Activated T-helper 17 cell treated with anti-CD3 and anti-CD28 coated beads, Interleukin-2, amount 50 U/mL, for 72 hours (primary cell): ENCODE data around the gene SEZ6L. TPM values are rescaled to one million over a fixed set of nuclear protein-coding genes. Genes with fewer than 3 reads are reported as not detected.

Experiments
- ATAC-seq: fragments of 150-1000 bp; cut with Tn5 transposase; replicated peaks from 2 replicates; pipeline ENCODE4 v1.10.0; 2021; ENCODE audit warnings: mild to moderate bottlenecking, moderate library complexity
- H3K27ac Mint-ChIP-seq: one replicate; pipeline ENCODE4 v1.8.0; 2022; ENCODE audit warnings: mixed read lengths
- H3K27me3 Mint-ChIP-seq: one replicate; pipeline ENCODE4 v1.8.0; 2022; ENCODE audit warnings: mixed read lengths
- H3K36me3 Mint-ChIP-seq: one replicate; pipeline ENCODE4 v1.8.0; 2022; ENCODE audit warnings: low read depth, mild to moderate bottlenecking, mixed read lengths
- H3K4me1 Mint-ChIP-seq: one replicate; pipeline ENCODE4 v1.8.0; 2022; ENCODE audit warnings: mixed read lengths
- H3K4me3 Mint-ChIP-seq: one replicate; pipeline ENCODE4 v1.8.0; 2022; ENCODE audit warnings: mild to moderate bottlenecking, mixed read lengths
- H3K9me3 Mint-ChIP-seq: one replicate; pipeline ENCODE4 v1.8.0; 2022; ENCODE audit warnings: mixed read lengths
- total RNA-seq, 2 donors: library from RNA; stranded (reverse); gene quantifications; one replicate each; pipeline ENCODE4 v1.2.3, GENCODE V29; 2022

Gene SEZ6L
- total RNA-seq, 2 donors from 2014 or later = 0.48 TPM; not detected in 1

GRCh38 chr22:26245001-26245400 is 75.7 kb downstream of the SEZ6L start:
- H3K4me1 Mint-ChIP-seq = no peaks in the 10 kb centered on the region
- H3K27me3 Mint-ChIP-seq = peaks cover 25% of the 10 kb centered on the region
- no peak for ATAC-seq
- H3K9me3 Mint-ChIP-seq = peaks cover 4% of the 10 kb centered on the region
- no peaks in the 10 kb centered on the region for H3K36me3 Mint-ChIP-seq
- no peak overlapping the region for H3K27ac Mint-ChIP-seq
- H3K4me3 Mint-ChIP-seq = no peak overlapping the region

- H3K4me3 Mint-ChIP-seq = no peak overlapping the region
- no peaks in the 10 kb centered on the region for H3K36me3 Mint-ChIP-seq
- H3K9me3 Mint-ChIP-seq = no peaks in the 10 kb centered on the region
- peaks cover 18% of the 10 kb centered on the region for H3K27me3 Mint-ChIP-seq
- no peaks in the 10 kb centered on the region for H3K4me1 Mint-ChIP-seq
- no peak for ATAC-seq
- H3K27ac Mint-ChIP-seq = no peak overlapping the region
Observed at GRCh38 chr22:26246552-26246951, 77.3 kb downstream of the SEZ6L start.

GRCh38 chr22:26251869-26252268 is 82.6 kb downstream of the SEZ6L start:
- no peak for ATAC-seq
- H3K27me3 Mint-ChIP-seq = peaks cover 12% of the 10 kb centered on the region
- no peaks in the 10 kb centered on the region for H3K9me3 Mint-ChIP-seq
- H3K4me1 Mint-ChIP-seq = no peaks in the 10 kb centered on the region
- H3K36me3 Mint-ChIP-seq = no peaks in the 10 kb centered on the region
- H3K27ac Mint-ChIP-seq = no peak overlapping the region
- H3K4me3 Mint-ChIP-seq = no peak overlapping the region

GRCh38 chr22:26259510-26259909 is 90.2 kb downstream of the SEZ6L start:
- Mint-ChIP-seq H3K4me1 (no peaks in the 10 kb centered on the region), H3K27ac (no peak overlapping the region), H3K36me3 (no peaks in the 10 kb centered on the region), H3K4me3 (no peak overlapping the region), H3K9me3 (peaks cover 5% of the 10 kb centered on the region), H3K27me3 (peaks cover 24% of the 10 kb centered on the region)
- ATAC-seq = no peak

GRCh38 chr22:26264162-26264561 is 94.9 kb downstream of the SEZ6L start:
- Mint-ChIP-seq H3K27ac (no peak overlapping the region), H3K9me3 (no peaks in the 10 kb centered on the region), H3K4me1 (no peaks in the 10 kb centered on the region), H3K27me3 (peaks cover 21% of the 10 kb centered on the region), H3K4me3 (no peak overlapping the region), H3K36me3 (no peaks in the 10 kb centered on the region)
- ATAC-seq = no peak

- peaks cover 24% of the 10 kb centered on the region for H3K27me3 Mint-ChIP-seq
- ATAC-seq = no peak
- H3K36me3 Mint-ChIP-seq = no peaks in the 10 kb centered on the region
Observed at GRCh38 chr22:26265281-26265680, 96.0 kb downstream of the SEZ6L start.

GRCh38 chr22:26265909-26266308 is 96.6 kb downstream of the SEZ6L start:
- no peak overlapping the region for H3K4me3 Mint-ChIP-seq
- H3K27ac Mint-ChIP-seq = no peak overlapping the region
- H3K4me1 Mint-ChIP-seq = no peaks in the 10 kb centered on the region
- peaks cover 24% of the 10 kb centered on the region for H3K27me3 Mint-ChIP-seq
- no peaks in the 10 kb centered on the region for H3K36me3 Mint-ChIP-seq
- H3K9me3 Mint-ChIP-seq = no peaks in the 10 kb centered on the region
- ATAC-seq = no peak

More at GRCh38 chr22:26265281-26265680, 96.0 kb downstream of the SEZ6L start:
- Mint-ChIP-seq H3K4me3 (no peak overlapping the region), H3K27ac (no peak overlapping the region), H3K4me1 (no peaks in the 10 kb centered on the region), H3K9me3 (no peaks in the 10 kb centered on the region)

GRCh38 chr22:26267856-26268255 is 98.6 kb downstream of the SEZ6L start:
- Mint-ChIP-seq H3K27ac (no peak overlapping the region), H3K36me3 (no peaks in the 10 kb centered on the region), H3K4me1 (no peaks in the 10 kb centered on the region), H3K9me3 (no peaks in the 10 kb centered on the region), H3K4me3 (no peak overlapping the region), H3K27me3 (peaks cover 22% of the 10 kb centered on the region)
- ATAC-seq = no peak

- Mint-ChIP-seq H3K27ac (no peak overlapping the region), H3K27me3 (peaks cover 22% of the 10 kb centered on the region), H3K4me1 (no peaks in the 10 kb centered on the region), H3K4me3 (no peak overlapping the region), H3K36me3 (no peaks in the 10 kb centered on the region), H3K9me3 (no peaks in the 10 kb centered on the region)
- no peak for ATAC-seq
Observed at GRCh38 chr22:26269572-26269971, 100.3 kb downstream of the SEZ6L start.

GRCh38 chr22:26271427-26271826 is 102.2 kb downstream of the SEZ6L start:
- no peak for ATAC-seq
- no peaks in the 10 kb centered on the region for H3K9me3 Mint-ChIP-seq
- H3K27ac Mint-ChIP-seq = no peak overlapping the region
- peaks cover 22% of the 10 kb centered on the region for H3K27me3 Mint-ChIP-seq
- H3K4me3 Mint-ChIP-seq = no peak overlapping the region
- no peaks in the 10 kb centered on the region for H3K36me3 Mint-ChIP-seq
- H3K4me1 Mint-ChIP-seq = no peaks in the 10 kb centered on the region

- H3K27me3 Mint-ChIP-seq = peaks cover 26% of the 10 kb centered on the region
- no peaks in the 10 kb centered on the region for H3K9me3 Mint-ChIP-seq
- H3K4me3 Mint-ChIP-seq = no peak overlapping the region
- H3K4me1 Mint-ChIP-seq = no peaks in the 10 kb centered on the region
- H3K27ac Mint-ChIP-seq = no peak overlapping the region
- no peak for ATAC-seq
- H3K36me3 Mint-ChIP-seq = no peaks in the 10 kb centered on the region
Observed at GRCh38 chr22:26273011-26273675, 103.9 kb downstream of the SEZ6L start.

GRCh38 chr22:26276529-26277160 is 107.4 kb downstream of the SEZ6L start:
- peaks cover 27% of the 10 kb centered on the region for H3K27me3 Mint-ChIP-seq
- no peak overlapping the region for H3K4me3 Mint-ChIP-seq
- no peaks in the 10 kb centered on the region for H3K36me3 Mint-ChIP-seq
- H3K27ac Mint-ChIP-seq = no peak overlapping the region
- no peak for ATAC-seq
- no peaks in the 10 kb centered on the region for H3K9me3 Mint-ChIP-seq
- no peaks in the 10 kb centered on the region for H3K4me1 Mint-ChIP-seq

GRCh38 chr22:26281941-26282340 is 112.7 kb downstream of the SEZ6L start:
- H3K9me3 Mint-ChIP-seq = no peaks in the 10 kb centered on the region

GRCh38 chr22:26283330-26283729 is 114.1 kb downstream of the SEZ6L start:
- H3K27ac Mint-ChIP-seq = no peak overlapping the region
- peaks cover 26% of the 10 kb centered on the region for H3K27me3 Mint-ChIP-seq
- no peaks in the 10 kb centered on the region for H3K9me3 Mint-ChIP-seq
- no peaks in the 10 kb centered on the region for H3K36me3 Mint-ChIP-seq
- H3K4me1 Mint-ChIP-seq = no peaks in the 10 kb centered on the region
- ATAC-seq = no peak
- H3K4me3 Mint-ChIP-seq = no peak overlapping the region

More at GRCh38 chr22:26281941-26282340, 112.7 kb downstream of the SEZ6L start:
- peak; percentile 43 for ATAC-seq
- Mint-ChIP-seq H3K36me3 (no peaks in the 10 kb centered on the region), H3K27ac (no peak overlapping the region), H3K27me3 (peaks cover 28% of the 10 kb centered on the region), H3K4me3 (no peak overlapping the region), H3K4me1 (no peaks in the 10 kb centered on the region)

GRCh38 chr22:26285632-26286031 is 116.4 kb downstream of the SEZ6L start:
- H3K4me1 Mint-ChIP-seq = no peaks in the 10 kb centered on the region
- no peak overlapping the region for H3K4me3 Mint-ChIP-seq
- H3K27me3 Mint-ChIP-seq = peaks cover 23% of the 10 kb centered on the region
- ATAC-seq = no peak
- H3K36me3 Mint-ChIP-seq = no peaks in the 10 kb centered on the region
- no peak overlapping the region for H3K27ac Mint-ChIP-seq
- no peaks in the 10 kb centered on the region for H3K9me3 Mint-ChIP-seq
